Non-pigmented ciliary epithelial cell (primary cell): ENCODE results near the gene AP1S2.

Source experiments
- DNase-seq: peaks from one replicate; pipeline ENCODE4 v3.0.0-alpha.2; 2010; ENCODE audit warnings: low read depth

The AP1S2 gene

DNA sequence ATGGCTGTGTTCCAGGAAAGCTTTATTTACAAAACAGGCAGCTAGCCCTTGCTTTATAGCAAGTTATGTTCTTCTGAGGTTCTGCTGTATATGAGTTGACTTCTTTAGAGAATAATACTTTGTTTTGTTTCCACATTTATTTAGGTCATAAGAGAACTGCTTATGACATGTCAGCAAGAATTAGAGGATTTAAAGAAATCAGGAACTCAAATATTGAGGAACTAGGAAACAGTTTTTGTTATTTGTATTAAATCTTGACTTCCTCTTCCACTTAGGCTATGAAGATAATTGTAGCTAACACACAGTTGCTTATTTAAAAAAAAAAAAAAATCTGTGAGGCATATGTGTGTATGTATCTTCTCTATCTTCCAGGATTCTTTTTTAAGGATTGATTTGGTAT lies 50.0 kb downstream of the AP1S2 start:
- no peak for DNase-seq

DNA sequence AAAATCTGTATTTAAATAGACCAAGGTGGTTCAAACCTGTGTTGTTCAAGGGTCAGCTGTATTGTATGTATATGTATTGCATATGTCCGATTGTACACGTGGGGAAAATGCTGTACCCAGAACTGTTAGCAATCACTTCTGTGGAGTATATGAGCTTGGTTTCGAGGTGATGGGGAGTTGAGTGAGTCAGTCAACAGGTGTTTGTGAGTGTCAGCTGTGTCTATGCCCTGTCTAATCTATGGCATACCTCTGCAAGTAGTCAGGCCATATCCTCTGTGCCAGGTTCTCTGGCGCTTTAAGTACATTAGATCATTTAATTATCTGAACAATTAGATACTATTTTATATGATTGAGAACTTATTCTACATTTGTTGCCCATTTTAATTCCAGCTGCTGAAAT lies 56.9 kb downstream of the AP1S2 start:
- no peak for DNase-seq

DNA sequence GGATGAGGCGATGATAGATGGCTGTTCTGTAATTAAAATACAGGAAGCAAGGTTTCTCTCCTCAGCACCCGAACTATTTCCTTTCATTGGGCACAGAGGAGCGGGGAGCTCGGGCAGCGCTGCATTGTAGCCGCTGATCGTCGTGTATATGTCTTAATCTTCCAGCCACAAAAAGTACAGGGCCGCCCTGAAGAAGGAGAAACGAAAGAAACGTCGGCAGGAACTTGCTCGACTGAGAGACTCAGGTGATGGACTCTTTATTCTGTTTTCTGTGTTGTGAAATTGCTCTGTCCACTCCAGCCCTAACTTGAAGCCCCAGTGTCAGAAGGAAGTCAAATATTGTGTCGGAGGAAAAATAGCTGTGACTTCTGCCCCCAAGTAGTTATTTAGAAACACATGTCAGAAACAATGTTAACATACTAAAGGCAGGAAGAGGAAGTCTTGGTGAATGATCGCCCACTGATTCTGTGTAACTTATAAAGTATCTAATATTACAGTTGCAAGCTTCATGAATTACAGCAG lies 63.8 kb downstream of the AP1S2 start:
- no peak for DNase-seq

DNA sequence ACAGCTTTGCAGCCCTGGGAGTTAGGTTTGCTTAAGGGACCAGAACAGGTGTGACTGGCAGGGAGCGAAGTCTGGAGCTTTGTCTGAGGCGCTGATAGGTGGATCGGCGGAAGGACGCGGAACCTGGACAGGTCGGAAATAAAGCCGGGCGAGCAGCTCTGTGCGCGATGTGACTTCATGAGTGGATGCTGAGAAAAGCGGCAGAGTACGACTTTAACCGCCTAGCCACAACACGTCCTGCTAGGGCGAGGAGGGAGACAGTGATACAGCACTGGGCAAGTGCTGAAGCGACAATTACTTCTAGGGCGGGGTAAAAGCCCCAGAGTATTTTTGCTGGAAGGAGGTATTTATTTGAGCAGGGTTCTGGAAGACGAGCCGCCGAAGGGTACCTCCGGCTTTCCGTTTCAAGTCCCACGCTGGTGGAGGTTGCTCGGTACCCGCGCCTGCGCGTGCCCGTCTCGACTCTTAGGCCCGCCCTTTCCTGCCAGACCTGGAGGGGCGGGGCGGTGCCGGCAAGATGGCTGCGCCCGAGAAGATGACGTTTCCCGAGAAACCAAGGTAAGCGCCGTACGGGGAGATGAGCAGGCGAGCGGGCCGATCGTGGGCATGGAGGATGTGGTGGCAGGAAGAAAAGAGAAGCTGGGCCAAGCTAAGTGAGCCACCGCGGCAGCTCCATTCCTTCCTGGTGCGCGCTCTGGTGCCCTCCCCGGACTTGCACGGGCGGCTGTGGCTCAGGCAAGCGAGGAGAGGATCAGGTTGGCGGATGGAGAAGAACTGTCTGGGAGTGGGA lies 64.4 kb downstream of the AP1S2 start, which contains the start of gene ZRSR2:
TSS of gene ZRSR2 (plus strand) at position 506 of the 790 bp plus-strand sequence. CDS start at position 518, 12 bp downstream.
- DNase-seq = peak; percentile 13

DNA sequence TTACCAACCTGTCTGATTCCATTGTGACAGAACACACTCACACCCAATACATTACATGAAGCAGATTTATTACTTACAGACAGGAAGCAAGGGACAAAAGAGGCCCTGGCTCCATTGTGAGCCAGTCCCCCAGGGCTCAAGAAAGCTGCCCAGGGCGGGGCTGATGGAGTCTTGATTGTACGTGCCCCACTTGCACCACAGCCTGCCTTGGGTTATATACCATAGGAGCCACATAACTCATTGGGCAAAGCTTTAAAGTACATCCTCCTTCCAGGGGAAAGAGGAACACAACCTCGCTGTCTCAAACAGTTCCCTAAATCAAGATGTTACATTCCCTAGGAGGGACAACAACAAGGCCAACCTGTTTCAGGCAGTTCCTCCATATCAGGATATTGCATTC lies 67.7 kb downstream of the AP1S2 start:
- no peak for DNase-seq

DNA sequence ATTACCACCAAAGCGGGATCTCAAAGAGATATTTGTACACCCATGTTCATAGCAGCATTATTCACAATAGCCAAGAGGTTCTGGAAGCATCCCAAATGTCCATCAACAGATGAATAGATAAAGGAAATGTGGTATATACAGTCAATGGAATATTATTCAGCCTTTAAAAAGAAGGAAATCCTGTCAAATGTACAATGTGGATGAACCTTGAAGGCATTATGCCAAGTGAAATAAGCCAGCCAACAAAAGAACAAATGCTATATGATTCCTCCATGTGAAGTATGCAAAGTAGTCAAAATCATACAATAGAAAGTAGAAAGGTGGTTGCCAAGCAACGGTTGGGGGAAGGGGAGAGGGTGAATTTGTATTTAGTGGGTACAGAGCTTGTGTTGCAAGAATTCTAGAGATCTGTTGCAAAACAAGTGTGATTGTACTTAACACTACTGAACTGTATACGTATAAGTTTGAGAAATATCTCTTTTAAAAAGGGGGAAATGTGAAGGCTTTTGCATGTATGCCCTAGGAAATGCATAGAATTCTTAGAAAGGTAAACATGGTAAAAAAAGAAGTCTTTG lies 69.3 kb downstream of the AP1S2 start:
- DNase-seq = no peak

DNA sequence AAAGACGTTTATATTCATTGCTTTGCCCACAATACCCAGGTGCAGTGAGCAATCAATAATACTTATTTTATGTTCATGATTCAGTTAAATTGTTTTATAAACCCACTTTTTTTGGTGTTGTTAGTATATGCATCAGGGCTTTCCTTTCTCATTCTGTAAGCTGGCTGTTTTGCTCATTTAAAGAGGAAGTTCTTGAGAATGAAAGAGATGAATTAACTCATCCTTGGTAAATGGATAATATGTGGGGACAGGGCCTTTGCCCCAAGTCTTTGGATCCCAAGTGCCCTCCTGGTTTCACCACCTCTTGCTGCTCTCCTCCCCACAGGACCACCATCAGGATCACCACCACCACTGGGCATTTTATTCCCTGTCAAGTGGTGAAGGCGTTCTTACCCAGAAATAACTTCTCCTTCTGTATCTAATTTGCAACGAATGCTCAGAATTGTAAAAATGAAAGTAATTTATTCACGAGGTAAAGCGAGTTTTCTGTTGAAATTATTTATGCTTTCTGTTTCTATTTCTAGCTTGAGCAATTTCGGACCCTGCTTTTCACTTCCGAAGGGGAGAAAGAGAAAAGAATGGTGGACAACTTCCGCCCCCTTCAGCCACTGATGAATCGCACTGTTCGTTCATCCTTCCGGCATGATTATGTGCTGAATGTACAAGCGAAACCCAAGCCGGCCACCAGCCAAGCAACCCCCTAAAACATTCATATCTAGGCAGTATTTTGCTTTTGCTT lies 72.5 kb downstream of the AP1S2 start:
- no peak for DNase-seq
